Mucosa of rectum (tissue), 2 donors: ENCODE results near the gene FMN2.

Experiments
- H3K27ac ChIP-seq, 2 donors: one replicate each; pipeline ENCODE4 v1.7.0; 2013; ENCODE audit warnings: inconsistent platforms in 2 of 2, low read depth in 2 of 2, low read length in 2 of 2
- H3K27me3 ChIP-seq, 2 donors: one replicate each; pipeline ENCODE4 v1.7.0; 2013; ENCODE audit warnings: low read length in 2 of 2; ENCODE audit not compliant: control insufficient read depth in 2 of 2, insufficient read depth in 2 of 2
- H3K36me3 ChIP-seq, 2 donors: one replicate each; pipeline ENCODE4 v1.7.0; 2013; ENCODE audit warnings: low read length in 2 of 2; ENCODE audit not compliant: control insufficient read depth in 2 of 2, insufficient read depth in 2 of 2
- H3K4me1 ChIP-seq, 2 donors: one replicate each; pipeline ENCODE4 v1.7.0; 2013; ENCODE audit warnings: low read length in 2 of 2, mild to moderate bottlenecking in 1 of 2; ENCODE audit not compliant: control insufficient read depth in 2 of 2, insufficient read depth in 2 of 2
- H3K4me3 ChIP-seq, 2 donors: one replicate each; pipeline ENCODE4 v1.7.0; 2013; ENCODE audit warnings: low read length in 2 of 2
- H3K9ac ChIP-seq, 2 donors: one replicate each; pipeline ENCODE4 v1.7.0; 2013; ENCODE audit warnings: low read length in 2 of 2, low read depth in 1 of 2, mild to moderate bottlenecking in 1 of 2
- H3K9me3 ChIP-seq, 2 donors: one replicate each; pipeline ENCODE4 v1.7.0; 2013; ENCODE audit warnings: low read length in 2 of 2; ENCODE audit not compliant: control insufficient read depth in 2 of 2
- donor health status: healthy.
- donor health status: Normal muscosa, but diverticular disease.

The FMN2 gene

GRCh38 chr1:240074422-240074821 lies 17.3 kb upstream of the FMN2 start:
- Histone ChIP-seq H3K4me3 (no peak overlapping the region), H3K9ac (no peak overlapping the region), H3K4me1 (no peaks in the 10 kb centered on the region), H3K9me3 (no peaks in the 10 kb centered on the region), H3K27me3 (no peaks in the 10 kb centered on the region), H3K36me3 (no peaks in the 10 kb centered on the region), H3K27ac (no peak overlapping the region)

- H3K4me1 ChIP-seq: no peaks in the 10 kb centered on the region
- no peak overlapping the region for H3K4me3 ChIP-seq
- no peaks in the 10 kb centered on the region for H3K36me3 ChIP-seq
- H3K9me3 ChIP-seq: no peaks in the 10 kb centered on the region
- H3K27me3 ChIP-seq: no peaks in the 10 kb centered on the region
- no peak overlapping the region for H3K9ac ChIP-seq
- no peak overlapping the region for H3K27ac ChIP-seq
These were observed 16.8 kb upstream of the FMN2 start for GRCh38 chr1:240074908-240075307.

DNA sequence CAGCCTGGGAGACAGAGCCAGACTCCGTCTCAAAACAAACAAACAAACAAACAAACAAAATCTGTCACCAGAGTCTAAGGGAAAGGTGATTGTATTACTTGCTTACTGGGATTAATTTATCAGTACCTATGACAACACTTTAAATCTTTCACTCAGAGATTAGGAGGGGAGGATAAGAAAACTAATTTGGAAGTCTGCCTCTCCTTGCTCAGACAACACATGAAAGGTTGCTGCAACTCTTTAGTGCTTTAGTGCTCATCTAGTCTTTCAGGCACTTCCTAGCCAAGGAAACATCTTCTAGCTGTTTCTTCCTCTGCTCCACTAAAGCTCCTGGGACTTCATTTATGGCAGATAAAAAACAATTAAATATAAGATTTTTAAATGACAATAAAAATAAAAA lies 7.3 kb upstream of the FMN2 start:
- H3K9me3 ChIP-seq: no peaks in the 10 kb centered on the region
- H3K27me3 ChIP-seq: no peaks in the 10 kb centered on the region
- H3K27ac ChIP-seq: no peak overlapping the region
- H3K9ac ChIP-seq: no peak overlapping the region
- no peak overlapping the region for H3K4me3 ChIP-seq
- no peaks in the 10 kb centered on the region for H3K36me3 ChIP-seq
- H3K4me1 ChIP-seq: no peaks in the 10 kb centered on the region

DNA sequence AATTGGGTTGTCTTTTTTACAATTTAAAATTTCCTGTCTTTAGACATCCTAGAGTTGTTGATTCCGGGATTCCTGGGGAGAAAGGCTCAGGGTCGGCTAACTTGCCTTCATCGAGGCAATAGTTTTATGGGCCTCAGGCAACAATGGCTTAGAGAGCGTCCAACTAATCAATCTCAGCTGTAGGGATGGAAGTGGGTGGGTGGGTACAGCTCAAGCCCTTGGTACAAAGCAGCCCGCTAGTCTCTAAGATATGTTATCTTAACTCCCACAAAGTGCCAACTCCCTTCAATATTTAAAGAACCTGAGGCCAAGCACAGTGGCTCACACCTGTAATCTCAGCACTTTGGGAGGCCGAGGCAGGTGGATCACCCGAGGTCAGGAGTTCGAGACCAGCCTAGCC lies 6.9 kb upstream of the FMN2 start:
- Histone ChIP-seq H3K4me1 (no peaks in the 10 kb centered on the region), H3K4me3 (no peak overlapping the region), H3K9me3 (no peaks in the 10 kb centered on the region), H3K27ac (no peak overlapping the region), H3K36me3 (no peaks in the 10 kb centered on the region), H3K9ac (no peak overlapping the region), H3K27me3 (no peaks in the 10 kb centered on the region)

DNA sequence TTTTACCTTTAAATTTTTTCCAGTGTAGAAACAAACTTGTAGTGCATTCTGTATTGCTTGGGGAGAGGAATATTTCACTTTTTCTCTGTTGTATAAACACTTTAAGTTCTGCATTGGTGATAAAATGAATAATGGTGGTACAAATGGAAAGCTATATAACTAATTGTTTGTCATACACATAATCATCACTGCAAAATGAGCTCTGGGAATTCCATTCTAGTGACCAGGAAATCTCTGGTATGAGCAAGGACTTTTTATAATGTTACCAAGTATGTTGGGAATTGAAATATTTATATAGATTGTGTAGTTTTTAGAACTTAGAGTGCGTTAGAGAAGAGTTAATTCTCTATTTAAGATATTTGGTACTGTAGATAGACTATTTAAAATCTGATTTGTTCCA lies 5.0 kb upstream of the FMN2 start:
- H3K9me3 ChIP-seq: no peaks in the 10 kb centered on the region
- H3K9ac ChIP-seq: no peak overlapping the region
- H3K27me3 ChIP-seq: peaks cover 4 to 9% of the 10 kb centered on the region in 2 donors
- H3K36me3 ChIP-seq: no peaks in the 10 kb centered on the region
- H3K4me1 ChIP-seq: peaks cover 0 to under 1% of the 10 kb centered on the region in 2 donors
- H3K4me3 ChIP-seq: no peak overlapping the region
- H3K27ac ChIP-seq: no peak overlapping the region

DNA sequence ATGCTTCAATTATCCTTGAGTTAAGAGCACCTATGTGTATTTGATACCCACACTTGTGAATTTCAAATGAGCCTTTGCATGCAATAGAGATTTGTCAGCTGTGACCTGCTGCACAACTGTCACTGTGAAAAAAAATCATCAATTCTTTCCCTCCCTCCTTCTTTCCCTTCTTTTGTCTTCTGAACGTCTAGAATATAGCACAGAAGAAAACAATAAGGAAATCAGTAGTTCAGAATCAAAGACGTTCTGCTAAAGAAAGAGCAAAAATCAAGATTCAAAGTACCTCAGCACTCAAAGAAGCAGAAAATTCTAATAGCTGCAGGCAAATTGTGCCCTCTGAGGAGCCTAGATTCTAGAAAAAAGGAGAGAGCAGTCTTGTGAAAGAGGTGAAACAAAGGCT lies 1.7 kb upstream of the FMN2 start:
- peaks cover 3 to 7% of the 10 kb centered on the region in 2 donors for H3K4me1 ChIP-seq
- H3K27me3 ChIP-seq: peaks cover 4 to 9% of the 10 kb centered on the region in 2 donors
- no peaks in the 10 kb centered on the region for H3K36me3 ChIP-seq
- H3K9ac ChIP-seq: no peak overlapping the region
- no peak overlapping the region for H3K27ac ChIP-seq
- H3K9me3 ChIP-seq: no peaks in the 10 kb centered on the region
- H3K4me3 ChIP-seq: no peak overlapping the region

GRCh38 chr1:240090957-240091600 lies 604 bp upstream of the FMN2 start:
- no peak overlapping the region for H3K27ac ChIP-seq
- peak overlapping the region; percentile 31 to 72 for H3K4me3 ChIP-seq
- H3K4me1 ChIP-seq: peaks cover 3 to 7% of the 10 kb centered on the region in 2 donors
- no peak overlapping the region for H3K9ac ChIP-seq
- no peaks in the 10 kb centered on the region for H3K36me3 ChIP-seq
- no peaks in the 10 kb centered on the region for H3K9me3 ChIP-seq
- H3K27me3 ChIP-seq: peaks cover 4 to 9% of the 10 kb centered on the region in 2 donors

DNA sequence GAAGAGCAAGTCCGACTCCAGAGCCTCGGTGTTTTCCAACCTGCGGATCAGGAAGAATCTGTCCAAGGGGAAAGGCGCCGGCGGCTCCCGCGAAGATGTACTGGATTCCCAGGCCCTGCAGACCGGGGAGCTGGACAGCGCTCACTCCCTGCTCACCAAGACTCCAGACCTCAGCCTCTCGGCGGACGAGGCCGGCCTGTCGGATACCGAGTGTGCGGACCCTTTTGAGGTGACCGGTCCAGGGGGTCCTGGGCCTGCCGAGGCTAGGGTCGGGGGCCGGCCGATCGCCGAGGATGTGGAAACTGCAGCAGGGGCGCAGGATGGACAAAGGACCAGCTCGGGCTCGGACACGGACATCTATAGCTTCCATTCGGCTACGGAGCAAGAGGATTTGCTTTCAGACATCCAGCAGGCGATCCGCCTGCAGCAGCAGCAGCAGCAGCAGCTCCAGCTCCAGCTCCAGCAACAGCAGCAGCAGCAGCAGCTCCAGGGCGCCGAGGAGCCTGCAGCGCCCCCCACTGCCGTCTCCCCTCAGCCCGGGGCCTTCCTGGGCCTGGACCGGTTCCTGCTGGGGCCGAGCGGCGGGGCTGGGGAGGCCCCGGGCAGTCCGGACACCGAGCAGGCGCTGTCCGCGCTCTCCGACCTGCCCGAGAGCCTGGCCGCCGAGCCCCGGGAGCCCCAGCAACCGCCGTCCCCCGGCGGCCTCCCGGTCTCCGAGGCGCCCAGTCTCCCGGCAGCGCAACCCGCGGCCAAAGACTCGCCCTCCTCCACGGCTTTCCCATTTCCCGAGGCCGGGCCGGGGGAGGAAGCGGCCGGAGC lies 827 bp downstream of the FMN2 start:
- Histone ChIP-seq H3K9ac (peak overlapping the region in 1 of 2 donors; percentile 43), H3K27ac (no peak overlapping the region)

GRCh38 chr1:240093120-240093961 lies 1.7 kb downstream of the FMN2 start:
- Histone ChIP-seq H3K4me3 (peak overlapping the region; percentile 37 to 72), H3K36me3 (no peaks in the 10 kb centered on the region), H3K9me3 (no peaks in the 10 kb centered on the region), H3K27me3 (peaks cover 4 to 9% of the 10 kb centered on the region in 2 donors), H3K27ac (no peak overlapping the region), H3K9ac (peak overlapping the region in 1 of 2 donors; percentile 43), H3K4me1 (peaks cover 3 to 7% of the 10 kb centered on the region in 2 donors)

More for the DNA sequence above, 827 bp downstream of the FMN2 start:
- Histone ChIP-seq H3K27me3 (peaks cover 4 to 9% of the 10 kb centered on the region in 2 donors), H3K36me3 (no peaks in the 10 kb centered on the region), H3K9me3 (no peaks in the 10 kb centered on the region), H3K4me1 (peaks cover 3 to 7% of the 10 kb centered on the region in 2 donors), H3K4me3 (peak overlapping the region; percentile 56 to 72)
